Natural killer cell (primary cell): ENCODE measurements around the gene COG2. TPM values are rescaled to one million over a fixed set of nuclear protein-coding genes. Genes with fewer than 3 reads are reported as not detected.

Source experiments
- ATAC-seq, 3 donors: fragments of 150-1000 bp in 2 of 3; fragments of 200-7000 bp in 1 of 3; cut with Tn5 transposase; 1 replicate in 1 of 3; 2 replicates in 2 of 3; pipeline ENCODE4 v1.10.0; 2021; ENCODE audit warnings: mild to moderate bottlenecking in 2 of 3, moderate library complexity in 2 of 3
- DNase-seq, 2 donors: peaks; one replicate each; pipeline versions ENCODE4 v3.0.0 to v3.0.0-alpha.2; 2013 to 2021; ENCODE audit warnings: mixed read lengths in 1 of 2
- H3K27ac ChIP-seq: one replicate; pipeline ENCODE4 v1.5.1; 2013; ENCODE audit warnings: mild to moderate bottlenecking, low read length
- H3K27me3 ChIP-seq: one replicate; pipeline ENCODE4 v1.6.1; 2013; ENCODE audit warnings: low read length; ENCODE audit not compliant: control insufficient read depth, insufficient read depth
- H3K36me3 ChIP-seq: one replicate; pipeline ENCODE4 v1.6.1; 2013; ENCODE audit warnings: low read length; ENCODE audit not compliant: control insufficient read depth, insufficient read depth
- H3K4me1 ChIP-seq: one replicate; pipeline ENCODE4 v1.6.1; 2013; ENCODE audit warnings: low read length; ENCODE audit not compliant: control insufficient read depth, insufficient read depth
- H3K4me3 ChIP-seq: one replicate; pipeline ENCODE4 v1.5.1; 2013; ENCODE audit warnings: low read length
- H3K9me3 ChIP-seq: one replicate; pipeline ENCODE4 v1.6.1; 2013; ENCODE audit warnings: low read length; ENCODE audit not compliant: control insufficient read depth, insufficient read depth
- H3K27ac Mint-ChIP-seq, 2 donors: one replicate each; pipeline ENCODE4 v1.8.0; 2022; ENCODE audit warnings: mild to moderate bottlenecking in 2 of 2, mixed read lengths in 2 of 2, moderate library complexity in 1 of 2
- H3K27me3 Mint-ChIP-seq, 2 donors: one replicate each; pipeline ENCODE4 v1.8.0; 2022; ENCODE audit warnings: low read depth in 2 of 2, mixed read lengths in 2 of 2
- H3K36me3 Mint-ChIP-seq: one replicate; pipeline ENCODE4 v1.8.0; 2022; ENCODE audit warnings: mixed read lengths
- H3K4me1 Mint-ChIP-seq, 2 donors: one replicate each; pipeline ENCODE4 v1.8.0; 2022; ENCODE audit warnings: mixed read lengths in 2 of 2
- H3K4me3 Mint-ChIP-seq: one replicate; pipeline ENCODE4 v1.8.0; 2022; ENCODE audit warnings: mild to moderate bottlenecking, moderate library complexity, mixed read lengths
- H3K9me3 Mint-ChIP-seq, 2 donors: one replicate each; pipeline ENCODE4 v1.8.0; 2022; ENCODE audit warnings: mixed read lengths in 2 of 2
- whole genome bisulfite sequencing: methylation state at CpG from one replicate; pipeline ENCODE4 v1.1.7; 2013; ENCODE audit warnings: missing lambda C conversion rate; ENCODE audit not compliant: insufficient coverage; 5-methylcytosine and 5-hydroxymethylcytosine counted together
- intact Hi-C: fragments of 100-400 bp; cut with micrococcal nuclease; formaldehyde crosslinking; loops from one replicate; pipeline ENCODE4 v1.14.2; 2022
- total RNA-seq, 4 donors: library from RNA; stranded (reverse); fragments of 120-200 nt in 1 of 4; gene quantifications; one replicate each; pipeline versions ENCODE4 v1.2.3 to v1.2.4, GENCODE V29; 2013 to 2022
- TF ChIP-seq, protein P1 (sequence below): fragments of 200-600 bp; IDR thresholded peaks from one replicate; pipeline ENCODE4 v1.8.0; 2022; ENCODE audit warnings: antibody characterized with exemption

COG2 gene
- total RNA-seq, 3 donors from 2014 or later (not counting 1 experiment from before 2014, with no cell fraction given): 15.8 to 24.1 (median 17.5) TPM

DNA sequence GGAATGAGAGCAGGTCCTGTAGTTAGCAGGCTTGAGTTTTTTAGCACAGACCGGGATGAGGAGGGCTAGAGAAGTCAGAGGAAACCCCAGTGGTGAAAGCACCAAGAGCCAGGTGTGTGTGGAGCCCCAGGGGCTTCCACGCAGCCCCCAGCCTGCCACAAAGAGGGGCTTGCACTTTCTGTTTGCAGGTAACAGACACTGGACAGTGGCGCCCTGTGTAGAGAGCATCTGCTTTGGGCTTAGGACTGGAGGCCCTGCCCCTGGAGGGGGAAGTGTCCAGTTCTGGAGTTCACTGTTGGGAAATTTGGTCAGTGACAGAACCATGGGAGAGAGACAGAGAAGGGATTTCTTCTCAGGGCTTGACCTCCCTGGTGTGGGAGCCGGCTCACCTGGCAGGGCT, 52.2 kb downstream of the COG2 start:
- no peak for DNase-seq

DNA sequence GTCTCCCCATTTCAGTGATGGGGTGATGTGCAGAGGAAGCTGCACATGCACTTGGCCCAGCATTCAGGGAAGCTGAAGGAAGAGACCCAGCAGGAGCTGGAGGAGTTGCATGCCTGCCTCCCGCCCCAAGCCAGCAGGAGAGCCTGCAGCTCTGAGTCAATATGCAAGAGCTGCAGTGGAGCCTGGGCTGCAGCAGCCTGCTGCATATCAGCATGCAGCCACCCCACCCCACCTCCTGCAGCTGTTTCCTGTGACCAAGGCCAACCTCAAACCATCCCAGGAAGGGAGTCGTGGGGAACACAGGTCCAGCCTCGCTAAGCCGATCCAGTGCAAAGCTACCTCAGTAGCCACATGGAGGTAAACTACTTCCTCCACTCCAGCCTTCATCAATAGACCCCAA, 52.7 kb downstream of the COG2 start:
- H3K27ac ChIP-seq: no peak overlapping the region
- H3K4me1 Mint-ChIP-seq: peaks cover 0 to 9% of the 10 kb centered on the region in 2 donors
- no peaks in the 10 kb centered on the region for H3K27me3 ChIP-seq
- H3K27ac Mint-ChIP-seq: no peak overlapping the region
- DNase-seq (no peak), ATAC-seq (no peak)
- no peaks in the 10 kb centered on the region for H3K9me3 Mint-ChIP-seq
- H3K36me3 ChIP-seq: peaks cover 38% of the 10 kb centered on the region
- H3K4me3 Mint-ChIP-seq: no peak overlapping the region
- TF ChIP-seq, protein P1, sequence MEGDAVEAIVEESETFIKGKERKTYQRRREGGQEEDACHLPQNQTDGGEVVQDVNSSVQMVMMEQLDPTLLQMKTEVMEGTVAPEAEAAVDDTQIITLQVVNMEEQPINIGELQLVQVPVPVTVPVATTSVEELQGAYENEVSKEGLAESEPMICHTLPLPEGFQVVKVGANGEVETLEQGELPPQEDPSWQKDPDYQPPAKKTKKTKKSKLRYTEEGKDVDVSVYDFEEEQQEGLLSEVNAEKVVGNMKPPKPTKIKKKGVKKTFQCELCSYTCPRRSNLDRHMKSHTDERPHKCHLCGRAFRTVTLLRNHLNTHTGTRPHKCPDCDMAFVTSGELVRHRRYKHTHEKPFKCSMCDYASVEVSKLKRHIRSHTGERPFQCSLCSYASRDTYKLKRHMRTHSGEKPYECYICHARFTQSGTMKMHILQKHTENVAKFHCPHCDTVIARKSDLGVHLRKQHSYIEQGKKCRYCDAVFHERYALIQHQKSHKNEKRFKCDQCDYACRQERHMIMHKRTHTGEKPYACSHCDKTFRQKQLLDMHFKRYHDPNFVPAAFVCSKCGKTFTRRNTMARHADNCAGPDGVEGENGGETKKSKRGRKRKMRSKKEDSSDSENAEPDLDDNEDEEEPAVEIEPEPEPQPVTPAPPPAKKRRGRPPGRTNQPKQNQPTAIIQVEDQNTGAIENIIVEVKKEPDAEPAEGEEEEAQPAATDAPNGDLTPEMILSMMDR: no peak
- intact Hi-C loops: no loop called here
- H3K9me3 ChIP-seq: no peaks in the 10 kb centered on the region
- H3K36me3 Mint-ChIP-seq: peaks cover 20% of the 10 kb centered on the region
- no peaks in the 10 kb centered on the region for H3K27me3 Mint-ChIP-seq
- H3K4me3 ChIP-seq: no peak overlapping the region
- H3K4me1 ChIP-seq: peaks cover 7% of the 10 kb centered on the region
- WGBS: 25% methylated on average over 4 of the region's 4 CpGs

More for the DNA sequence above, 52.2 kb downstream of the COG2 start:
- Histone ChIP-seq H3K4me1 (peaks cover 7% of the 10 kb centered on the region), H3K36me3 (peaks cover 43% of the 10 kb centered on the region), H3K9me3 (no peaks in the 10 kb centered on the region), H3K27ac (no peak overlapping the region), H3K27me3 (no peaks in the 10 kb centered on the region), H3K4me3 (no peak overlapping the region)
- Mint-ChIP-seq H3K4me1 (peaks cover 0 to 9% of the 10 kb centered on the region in 2 donors), H3K36me3 (peaks cover 20% of the 10 kb centered on the region), H3K27ac (peak overlapping the region in 1 of 2 donors; percentile 30), H3K27me3 (no peaks in the 10 kb centered on the region), H3K9me3 (no peaks in the 10 kb centered on the region), H3K4me3 (no peak overlapping the region)
- TF ChIP-seq, protein P1: no peak
- no peak for ATAC-seq
- intact Hi-C loops: no loop called here
- 93% methylated on average over 4 of the region's 4 CpGs for WGBS

DNA sequence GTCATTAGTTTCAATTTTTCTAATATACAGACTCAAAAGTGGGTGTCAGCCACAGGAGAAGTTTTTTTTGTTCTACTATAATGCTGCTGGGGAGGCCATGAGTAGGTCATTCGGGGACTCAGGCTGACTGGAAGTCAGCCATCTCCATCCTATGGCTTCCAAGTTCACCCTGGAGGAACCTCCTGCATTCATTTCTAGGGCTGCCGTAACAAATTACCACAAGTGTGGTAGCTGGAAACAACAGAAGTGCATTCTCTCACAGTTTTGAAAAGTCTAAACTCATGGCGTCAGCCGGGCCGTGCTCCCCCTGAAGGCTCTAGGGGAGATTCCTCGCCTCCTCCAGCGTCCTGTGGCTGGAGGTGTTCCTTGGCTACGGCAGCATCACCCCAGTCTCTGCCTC, 53.9 kb downstream of the COG2 start:
- ATAC-seq (no peak), DNase-seq (no peak)
- Histone ChIP-seq H3K9me3 (no peaks in the 10 kb centered on the region), H3K27me3 (no peaks in the 10 kb centered on the region), H3K4me1 (peaks cover 7% of the 10 kb centered on the region), H3K27ac (no peak overlapping the region), H3K36me3 (peaks cover 26% of the 10 kb centered on the region), H3K4me3 (no peak overlapping the region)
- intact Hi-C loops: no loop called here
- no peak overlapping the region for H3K27ac Mint-ChIP-seq
- no peaks in the 10 kb centered on the region for H3K9me3 Mint-ChIP-seq
- 97% methylated on average over 8 of the region's 8 CpGs for WGBS
- H3K4me3 Mint-ChIP-seq: no peak overlapping the region
- H3K27me3 Mint-ChIP-seq: no peaks in the 10 kb centered on the region
- H3K4me1 Mint-ChIP-seq: peaks cover 0 to 9% of the 10 kb centered on the region in 2 donors
- peaks cover 18% of the 10 kb centered on the region for H3K36me3 Mint-ChIP-seq
- TF ChIP-seq, protein P1: no peak

DNA sequence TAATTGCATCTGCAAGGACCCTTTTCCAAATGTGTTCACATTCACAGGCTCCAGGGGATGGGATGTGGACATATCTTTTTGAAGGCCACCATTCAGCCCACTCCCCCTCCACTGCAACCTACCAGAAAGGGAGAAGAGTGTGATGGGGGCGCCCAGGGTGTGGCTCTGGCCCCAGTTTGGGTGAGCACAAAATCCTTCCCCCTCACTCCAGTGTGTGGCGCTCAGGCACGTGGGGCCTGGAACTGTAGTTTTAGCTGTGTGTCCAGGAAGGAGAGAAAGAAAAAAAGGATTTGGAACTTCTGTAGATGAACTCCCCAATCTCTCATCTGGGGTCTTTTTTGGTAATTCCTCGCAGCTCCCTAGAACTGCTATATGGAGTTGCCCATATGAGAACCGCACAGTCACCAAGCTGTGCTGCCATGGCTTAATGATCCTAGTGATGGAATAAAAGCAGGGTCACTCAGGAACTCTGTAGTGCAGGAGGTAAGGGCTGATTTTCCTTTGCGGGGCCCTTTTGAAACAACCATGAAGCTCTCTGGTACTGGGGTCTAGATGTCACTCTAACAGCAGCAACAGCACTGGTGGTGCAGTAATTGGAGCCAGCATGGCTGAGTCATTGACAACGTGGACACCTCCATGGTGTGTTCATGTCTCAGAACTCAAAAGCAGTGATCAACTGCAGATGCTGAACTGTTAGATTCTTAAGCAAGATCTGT, 54.6 kb downstream of the COG2 start:
- no peaks in the 10 kb centered on the region for H3K27me3 Mint-ChIP-seq
- peaks cover 11% of the 10 kb centered on the region for H3K36me3 Mint-ChIP-seq
- no peak overlapping the region for H3K4me3 ChIP-seq
- H3K27me3 ChIP-seq: no peaks in the 10 kb centered on the region
- no peak overlapping the region for H3K27ac Mint-ChIP-seq
- no peaks in the 10 kb centered on the region for H3K9me3 Mint-ChIP-seq
- peaks cover 0 to 9% of the 10 kb centered on the region in 2 donors for H3K4me1 Mint-ChIP-seq
- WGBS: 93% methylated on average over 4 of the region's 7 CpGs
- intact Hi-C loops: no loop called here
- no peak overlapping the region for H3K27ac ChIP-seq
- TF ChIP-seq, protein P1: no peak
- peaks cover 19% of the 10 kb centered on the region for H3K36me3 ChIP-seq
- DNase-seq (no peak), ATAC-seq (no peak)
- no peaks in the 10 kb centered on the region for H3K9me3 ChIP-seq
- H3K4me3 Mint-ChIP-seq: no peak overlapping the region
- H3K4me1 ChIP-seq: peaks cover 7% of the 10 kb centered on the region
